WI38 (cell line): ENCODE results near the gene FAM237B.
"Not testable (repeated sequence)": the region's sequence is repeated elsewhere in the genome, so short reads cannot be mapped to it uniquely, and the experiment has no call there.

Experiments used
- H3K4me3 ChIP-seq: 2 replicates; pipeline ENCODE4 v1.5.1; 2011; ENCODE audit warnings: low read depth, mild to moderate bottlenecking, control low read depth, low read length
- CTCF ChIP-seq: IDR thresholded peaks from 2 replicates; pipeline ENCODE4 v1.5.1; 2012; ENCODE audit warnings: low read depth, mild to moderate bottlenecking, control low read depth, low read length

Gene FAM237B

GRCh38 chr7:90345016-90345415 is 23.9 kb upstream of the FAM237B start:
- H3K4me3 ChIP-seq, result no peak overlapping the region

GRCh38 chr7:90337106-90337505 is 16.0 kb upstream of the FAM237B start:
- H3K4me3 ChIP-seq, result no peak overlapping the region
- TF ChIP-seq CTCF, result no peak

More at GRCh38 chr7:90345016-90345415, 23.9 kb upstream of the FAM237B start:
- TF ChIP-seq CTCF, result no peak

GRCh38 chr7:90334926-90335325 is 13.8 kb upstream of the FAM237B start:
- H3K4me3 ChIP-seq, result not testable (repeated sequence)

- no peak for TF ChIP-seq CTCF
- no peak overlapping the region for H3K4me3 ChIP-seq
Observed at GRCh38 chr7:90334193-90334843, 13.2 kb upstream of the FAM237B start.

- no peak for TF ChIP-seq CTCF
- H3K4me3 ChIP-seq, result no peak overlapping the region
Observed at GRCh38 chr7:90326500-90326899, 5.4 kb upstream of the FAM237B start.

GRCh38 chr7:90322837-90323236 is 1.7 kb upstream of the FAM237B start:
- H3K4me3 ChIP-seq, result no peak overlapping the region
- no peak for TF ChIP-seq CTCF

- TF ChIP-seq CTCF, result no peak
- no peak overlapping the region for H3K4me3 ChIP-seq
Observed at GRCh38 chr7:90320418-90320800, 695 bp downstream of the FAM237B start.

- no peak overlapping the region for H3K4me3 ChIP-seq
- no peak for TF ChIP-seq CTCF
Observed at GRCh38 chr7:90320014-90320413, 1.1 kb downstream of the FAM237B start.
